ENCODE results near the gene MYOZ2.

The MYOZ2 gene

GRCh38 chr4:119135721-119136121, at the start of gene MYOZ2:
MYOZ2 (plus strand) TSS chr4:119135832; CDS start chr4:119136526, 694 bp downstream.
- DNase-seq (ENCODE audit: low read depth in 3 of 3, low spot score in 1 of 3): no peak

- DNase-seq (ENCODE audit: low read depth in 3 of 3, low spot score in 1 of 3): no peak
Observed at GRCh38 chr4:119087121-119087520, 48.5 kb upstream of the MYOZ2 start.

GRCh38 chr4:119087656-119088055, 48.0 kb upstream of the MYOZ2 start:
- no peak for DNase-seq (ENCODE audit: low read depth in 3 of 3, low spot score in 1 of 3)

GRCh38 chr4:119093042-119093827, 42.4 kb upstream of the MYOZ2 start:
- no peak for DNase-seq (ENCODE audit: low read depth in 3 of 3, low spot score in 1 of 3)

DNA sequence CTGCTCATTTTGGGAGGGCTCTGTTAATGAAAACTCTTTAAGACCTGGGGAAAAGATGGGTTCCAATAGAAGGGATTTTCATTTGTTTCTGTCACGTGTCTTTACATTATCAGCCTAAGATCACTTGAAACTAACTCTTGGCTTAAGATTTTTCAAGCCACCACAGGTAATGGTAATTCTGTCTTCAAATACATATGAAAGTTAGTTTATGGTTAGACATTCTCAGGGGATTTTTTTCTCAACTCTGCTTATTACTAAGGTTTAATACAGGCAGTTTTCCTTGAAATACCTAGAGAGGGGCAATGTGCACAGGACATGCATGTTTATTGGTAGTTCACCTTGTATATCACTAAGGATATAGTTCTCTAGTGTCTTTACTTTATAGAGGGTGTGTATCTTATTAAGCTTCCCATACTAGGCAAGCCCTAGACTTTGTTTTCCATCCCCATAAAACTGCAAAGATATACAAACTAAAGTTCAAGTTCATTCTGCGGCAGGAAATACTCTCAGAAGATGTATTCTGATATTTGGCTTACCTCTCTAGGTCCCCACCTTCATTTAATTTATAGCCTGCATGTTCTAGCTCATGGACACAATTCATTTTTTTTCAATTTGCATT, 38.2 kb upstream of the MYOZ2 start:
- DNase-seq (ENCODE audit: low read depth in 3 of 3, low spot score in 1 of 3): no peak

DNA sequence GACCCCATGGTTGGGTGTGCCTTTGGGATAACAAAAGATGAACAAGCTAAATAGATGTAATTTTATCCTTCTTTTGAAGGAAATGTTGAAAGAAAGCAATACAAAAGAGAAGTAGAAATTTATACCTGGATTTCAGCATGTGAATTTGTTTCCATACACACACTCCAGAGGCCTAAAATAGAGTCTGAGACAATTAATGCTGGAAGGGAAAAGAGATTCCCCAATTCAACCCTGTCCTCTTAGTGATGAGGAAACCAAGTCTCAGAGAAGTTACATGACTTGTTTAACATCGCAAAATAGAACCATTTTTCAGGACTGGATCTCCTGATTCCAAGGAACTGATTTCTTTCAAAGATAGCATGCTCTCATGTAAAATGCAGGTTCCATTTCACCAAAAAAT, 37.3 kb upstream of the MYOZ2 start:
- DNase-seq (ENCODE audit: low read depth in 3 of 3, low spot score in 1 of 3): no peak

GRCh38 chr4:119099227-119099810, 36.3 kb upstream of the MYOZ2 start:
- DNase-seq (ENCODE audit: low read depth in 3 of 3, low spot score in 1 of 3): no peak

GRCh38 chr4:119100655-119101054, 35.0 kb upstream of the MYOZ2 start:
- no peak for DNase-seq (ENCODE audit: low read depth in 3 of 3, low spot score in 1 of 3)

GRCh38 chr4:119103263-119103662, 32.4 kb upstream of the MYOZ2 start:
- DNase-seq (ENCODE audit: low read depth in 3 of 3, low spot score in 1 of 3): no peak

- no peak for DNase-seq (ENCODE audit: low read depth in 3 of 3, low spot score in 1 of 3)
Observed at GRCh38 chr4:119104644-119105273, 30.9 kb upstream of the MYOZ2 start.

DNA sequence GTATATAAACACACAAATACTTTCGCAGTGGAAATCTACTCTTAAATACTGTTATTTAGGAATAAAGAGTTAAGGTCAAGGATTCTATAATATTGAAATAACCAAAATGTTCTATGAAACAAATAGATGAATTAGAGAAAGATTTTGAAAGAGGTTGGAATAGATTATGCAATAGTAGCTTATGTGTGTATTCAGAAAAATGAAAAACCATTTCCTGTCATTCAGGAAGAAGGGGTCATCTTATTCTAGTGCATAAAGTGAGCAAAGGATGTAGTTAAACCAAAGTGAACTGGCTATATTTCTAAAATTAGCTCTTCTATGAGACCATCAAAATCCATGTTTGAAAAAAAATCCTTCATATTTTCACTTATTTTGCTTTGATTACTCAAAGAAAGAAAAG, 30.0 kb upstream of the MYOZ2 start:
- no peak for DNase-seq (ENCODE audit: low read depth in 3 of 3, low spot score in 1 of 3)

DNA sequence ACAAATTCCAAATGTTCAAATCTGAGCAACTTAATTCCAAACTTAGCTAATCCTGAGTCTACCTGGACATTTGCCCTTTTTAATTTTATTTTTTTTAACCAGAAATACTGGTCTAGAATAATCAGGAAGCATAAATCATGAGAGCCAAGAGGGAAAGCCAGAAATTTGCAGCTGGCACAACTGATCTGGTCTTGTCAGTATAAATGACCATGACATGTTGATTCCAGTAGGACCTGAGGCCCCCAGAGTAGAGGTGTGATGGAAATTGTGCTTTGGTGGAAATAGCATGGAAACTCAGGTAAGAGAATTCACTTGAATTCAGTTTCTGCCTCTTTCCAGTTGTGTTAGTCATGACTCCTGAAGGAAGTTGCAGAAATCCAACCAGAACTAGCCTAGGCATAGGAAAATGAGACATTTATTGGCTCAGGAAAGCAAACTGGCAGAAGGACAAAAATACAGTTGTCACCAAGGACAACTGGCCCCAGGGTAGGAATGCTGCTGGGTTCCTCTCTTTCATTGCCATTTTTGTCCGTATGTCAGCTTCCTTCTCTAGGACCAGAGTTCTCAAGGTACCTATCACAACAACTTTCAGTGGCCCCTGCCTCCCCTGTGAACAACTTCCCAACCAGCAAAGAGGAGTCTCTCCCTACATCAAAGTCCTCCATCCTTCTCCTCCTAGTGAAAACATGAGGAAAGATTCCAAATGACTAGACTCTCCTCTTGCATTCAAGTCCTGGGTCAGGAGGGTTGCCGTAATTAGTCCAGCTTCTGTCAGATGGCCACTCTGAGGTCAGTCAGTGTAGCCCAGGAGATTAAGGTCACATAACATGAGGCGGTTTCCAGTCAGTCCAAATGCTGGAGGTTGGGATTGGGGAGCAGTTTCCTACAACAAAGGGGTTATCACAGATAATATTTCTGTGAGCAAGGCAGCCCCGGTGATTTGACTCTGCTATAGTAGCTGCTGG, 29.3 kb upstream of the MYOZ2 start:
- DNase-seq (ENCODE audit: low read depth in 3 of 3, low spot score in 1 of 3): no peak

DNA sequence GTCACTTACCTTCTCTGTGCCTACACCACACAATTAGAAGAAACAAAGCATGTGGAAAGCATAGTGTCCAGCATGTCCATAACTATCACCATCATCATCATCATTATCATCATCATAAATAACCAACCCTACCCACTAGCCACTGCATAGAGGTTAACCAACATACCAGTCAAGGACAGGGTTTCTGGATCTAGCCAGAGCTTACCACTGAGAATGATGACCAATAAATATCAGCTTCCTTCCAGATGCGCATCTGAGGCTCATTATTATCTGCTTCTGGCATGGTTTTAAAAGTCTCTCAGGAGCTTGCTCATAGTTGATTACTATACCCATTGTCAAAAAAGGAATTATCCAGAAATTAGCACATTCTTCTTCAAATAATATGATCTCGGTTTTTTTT, 25.5 kb upstream of the MYOZ2 start:
- no peak for DNase-seq (ENCODE audit: low read depth in 3 of 3, low spot score in 1 of 3)

DNA sequence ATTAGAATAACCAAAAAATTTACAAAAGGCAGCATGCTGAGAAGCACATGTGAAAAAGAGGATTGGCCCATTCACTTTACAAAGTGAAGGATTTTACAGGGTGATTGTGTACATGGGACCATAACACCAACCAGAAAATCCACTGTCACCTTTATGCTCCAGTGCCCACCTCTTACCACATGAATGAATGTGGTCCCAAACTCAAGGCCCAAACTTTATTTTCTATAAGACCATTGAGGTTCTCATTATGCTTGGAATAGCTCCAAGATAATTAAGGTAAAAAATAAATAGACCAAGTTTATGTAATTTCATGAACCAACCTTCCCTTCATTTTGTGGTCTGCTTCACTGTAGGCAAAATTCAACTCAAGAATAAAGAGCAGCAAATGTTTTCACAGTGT, 24.3 kb upstream of the MYOZ2 start:
- DNase-seq (ENCODE audit: low read depth in 3 of 3, low spot score in 1 of 3): no peak

GRCh38 chr4:119113033-119113655, 22.5 kb upstream of the MYOZ2 start:
- no peak for DNase-seq (ENCODE audit: low read depth in 3 of 3, low spot score in 1 of 3)

GRCh38 chr4:119116021-119116420, 19.6 kb upstream of the MYOZ2 start:
- no peak for DNase-seq (ENCODE audit: low read depth in 3 of 3, low spot score in 1 of 3)

DNA sequence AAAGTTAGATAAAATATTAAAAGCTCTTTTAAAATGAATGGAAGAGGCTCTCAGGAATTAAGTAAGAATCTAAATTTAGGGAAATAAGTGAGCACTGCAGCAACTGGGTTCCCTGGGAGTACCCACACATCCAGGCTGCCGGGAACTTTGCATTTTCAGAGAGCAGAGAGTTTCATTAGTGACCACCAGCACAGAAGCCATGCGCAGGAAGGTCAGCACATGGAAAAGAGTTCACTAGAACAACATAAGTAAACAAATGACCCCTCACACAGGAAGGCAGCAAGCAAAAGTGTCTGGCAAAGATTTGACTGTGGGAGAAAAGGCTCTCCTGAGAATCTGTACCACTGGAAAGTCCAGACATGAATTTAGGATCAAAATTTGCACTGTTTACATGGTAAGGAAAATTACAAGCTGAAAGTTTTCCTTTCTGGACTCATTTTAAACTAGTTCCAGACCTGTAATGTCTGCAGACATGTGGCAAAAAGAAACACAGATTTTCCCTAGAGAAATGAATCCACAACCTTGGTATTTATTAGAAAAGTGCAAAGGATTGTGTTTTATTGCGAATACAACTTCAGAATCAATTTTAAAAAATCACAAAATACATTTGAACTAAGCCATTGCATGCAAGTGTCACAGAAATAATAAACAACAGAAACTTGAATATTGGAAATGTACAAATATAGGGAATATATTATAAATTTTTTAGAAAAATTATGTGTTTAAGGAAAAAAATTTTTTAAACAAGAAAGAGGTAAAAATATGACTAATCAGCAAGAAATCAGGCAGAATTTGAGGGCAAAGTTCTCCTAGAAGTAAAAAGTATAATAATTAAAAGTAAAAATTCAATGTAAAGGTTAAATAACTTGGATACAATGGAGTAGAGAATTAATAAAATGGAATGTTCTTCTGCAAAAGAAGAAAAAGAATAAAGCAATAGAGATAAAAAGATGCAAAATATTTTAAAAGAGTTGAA, 18.4 kb upstream of the MYOZ2 start:
- no peak for DNase-seq (ENCODE audit: low read depth in 3 of 3, low spot score in 1 of 3)

- no peak for DNase-seq (ENCODE audit: low read depth in 3 of 3, low spot score in 1 of 3)
Observed at GRCh38 chr4:119118397-119118796, 17.2 kb upstream of the MYOZ2 start.

- no peak for DNase-seq (ENCODE audit: low read depth in 3 of 3, low spot score in 1 of 3)
Observed at GRCh38 chr4:119124352-119124751, 11.3 kb upstream of the MYOZ2 start.
